Thyroid gland (tissue), 4 donors: ENCODE data around the gene HEXB.

ENCODE experiments used
- CTCF ChIP-seq, 6 experiments: fragments of 200-600 bp in 3 of 6; fragments of 450-650 bp in 3 of 6; sonication (generic) in 3 of 6; IDR thresholded peaks; one replicate each; pipeline ENCODE4 v1.5.1; 2016 to 2019; ENCODE audit warnings: antibody characterized with exemption in 6 of 6, mild to moderate bottlenecking in 2 of 6, inconsistent platforms in 1 of 6, moderate library complexity in 1 of 6
- POLR2A ChIP-seq, 2 donors: fragments of 450-650 bp; IDR thresholded peaks; one replicate each; pipeline ENCODE4 v1.6.1; 2017; ENCODE audit warnings: antibody characterized with exemption in 2 of 2, mild to moderate bottlenecking in 2 of 2, moderate library complexity in 1 of 2

GRCh38 chr5:74636149-74636548, 48.9 kb upstream of the HEXB start:
- TF ChIP-seq CTCF (IDR thresholded peaks at IDR 0.05) (no peak), POLR2A (IDR thresholded peaks at IDR 0.05) (no peak)
